GM23338 (cell line): Measurements from ENCODE around the gene PMAIP1.

Experiments used
- CREB1 ChIP-seq: fragments of 250-450 bp; sonication (Bioruptor Pico); IDR thresholded peaks from 2 replicates; pipeline ENCODE4 v1.5.0; 2020; ENCODE audit warnings: low read depth, mild to moderate bottlenecking, moderate library complexity
- EZH2 ChIP-seq: fragments of 200-600 bp; sonication (generic); IDR thresholded peaks from one replicate; pipeline ENCODE4 v1.8.0; 2017; ENCODE audit warnings: antibody characterized with exemption, mild to moderate bottlenecking, low read depth; ENCODE audit not compliant: unreplicated experiment
- TF ChIP-seq, protein P1 (sequence below), 2 experiments: fragments of 200-600 bp in 1 of 2; sonication (generic) in 1 of 2; conservative IDR thresholded peaks; 2 replicates each; pipeline versions ENCODE4 v1.5.1 to v1.6.1; 2016 to 2017; ENCODE audit warnings: antibody characterized with exemption in 2 of 2, low read depth in 2 of 2, mild to moderate bottlenecking in 2 of 2, moderate library complexity in 1 of 2

- TF ChIP-seq, protein P1, sequence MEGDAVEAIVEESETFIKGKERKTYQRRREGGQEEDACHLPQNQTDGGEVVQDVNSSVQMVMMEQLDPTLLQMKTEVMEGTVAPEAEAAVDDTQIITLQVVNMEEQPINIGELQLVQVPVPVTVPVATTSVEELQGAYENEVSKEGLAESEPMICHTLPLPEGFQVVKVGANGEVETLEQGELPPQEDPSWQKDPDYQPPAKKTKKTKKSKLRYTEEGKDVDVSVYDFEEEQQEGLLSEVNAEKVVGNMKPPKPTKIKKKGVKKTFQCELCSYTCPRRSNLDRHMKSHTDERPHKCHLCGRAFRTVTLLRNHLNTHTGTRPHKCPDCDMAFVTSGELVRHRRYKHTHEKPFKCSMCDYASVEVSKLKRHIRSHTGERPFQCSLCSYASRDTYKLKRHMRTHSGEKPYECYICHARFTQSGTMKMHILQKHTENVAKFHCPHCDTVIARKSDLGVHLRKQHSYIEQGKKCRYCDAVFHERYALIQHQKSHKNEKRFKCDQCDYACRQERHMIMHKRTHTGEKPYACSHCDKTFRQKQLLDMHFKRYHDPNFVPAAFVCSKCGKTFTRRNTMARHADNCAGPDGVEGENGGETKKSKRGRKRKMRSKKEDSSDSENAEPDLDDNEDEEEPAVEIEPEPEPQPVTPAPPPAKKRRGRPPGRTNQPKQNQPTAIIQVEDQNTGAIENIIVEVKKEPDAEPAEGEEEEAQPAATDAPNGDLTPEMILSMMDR (conservative IDR thresholded peaks at IDR 0.05; ENCODE audit: low read depth in 2 of 2): no peak
- no peak for TF ChIP-seq CREB1 (CRISPR knock-in tag)
- TF ChIP-seq EZH2: no peak
These were observed 34.4 kb upstream of the PMAIP1 start for GRCh38 chr18:59865241-59865986.
